HG02642 (cell line): ENCODE data around the gene SCYL1.

Source experiments
- ATAC-seq: cut with Tn5 transposase; IDR thresholded peaks from one replicate; pipeline ENCODE4 v1.9.1; 2021; ENCODE audit warnings: mild to moderate bottlenecking; ENCODE audit not compliant: unreplicated experiment, poor library complexity

Gene SCYL1

GRCh38 chr11:65524741-65525545 is at the start of gene SCYL1:
Gene SCYL1 (plus strand): TSS chr11:65525083. CDS start chr11:65525154, 71 bp downstream.
- ATAC-seq: peak; percentile 59

DNA sequence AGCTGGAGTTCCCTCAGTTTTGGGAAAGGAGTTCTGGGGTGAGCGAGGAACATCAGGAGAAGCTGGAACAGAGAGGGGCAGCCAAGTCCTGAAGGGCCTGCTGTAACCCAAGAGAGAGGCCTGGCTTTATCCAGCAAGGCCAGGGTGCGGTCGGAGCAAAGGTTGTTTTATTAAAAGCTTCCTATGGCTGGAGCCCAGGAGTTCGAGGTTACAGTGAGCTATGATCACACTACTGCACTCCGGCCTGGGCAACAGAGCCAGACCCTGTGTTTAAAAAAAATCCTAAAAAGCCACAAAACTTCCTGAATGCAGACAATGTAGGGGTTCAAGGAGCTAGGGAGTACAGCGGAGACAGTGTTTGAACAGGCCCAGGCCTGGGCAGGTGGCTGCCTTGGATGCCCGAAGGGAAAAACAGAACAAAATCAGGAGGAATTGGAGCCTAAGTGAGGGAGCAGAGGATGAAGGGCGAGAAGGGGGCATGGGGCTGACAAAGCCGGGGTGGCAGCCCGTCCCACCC is 48.2 kb upstream of the SCYL1 start:
- peak; percentile 26 for ATAC-seq

GRCh38 chr11:65477149-65477965 is 47.5 kb upstream of the SCYL1 start:
- ATAC-seq: peak; percentile 88

GRCh38 chr11:65478388-65479183 is 46.3 kb upstream of the SCYL1 start:
- ATAC-seq: no peak

DNA sequence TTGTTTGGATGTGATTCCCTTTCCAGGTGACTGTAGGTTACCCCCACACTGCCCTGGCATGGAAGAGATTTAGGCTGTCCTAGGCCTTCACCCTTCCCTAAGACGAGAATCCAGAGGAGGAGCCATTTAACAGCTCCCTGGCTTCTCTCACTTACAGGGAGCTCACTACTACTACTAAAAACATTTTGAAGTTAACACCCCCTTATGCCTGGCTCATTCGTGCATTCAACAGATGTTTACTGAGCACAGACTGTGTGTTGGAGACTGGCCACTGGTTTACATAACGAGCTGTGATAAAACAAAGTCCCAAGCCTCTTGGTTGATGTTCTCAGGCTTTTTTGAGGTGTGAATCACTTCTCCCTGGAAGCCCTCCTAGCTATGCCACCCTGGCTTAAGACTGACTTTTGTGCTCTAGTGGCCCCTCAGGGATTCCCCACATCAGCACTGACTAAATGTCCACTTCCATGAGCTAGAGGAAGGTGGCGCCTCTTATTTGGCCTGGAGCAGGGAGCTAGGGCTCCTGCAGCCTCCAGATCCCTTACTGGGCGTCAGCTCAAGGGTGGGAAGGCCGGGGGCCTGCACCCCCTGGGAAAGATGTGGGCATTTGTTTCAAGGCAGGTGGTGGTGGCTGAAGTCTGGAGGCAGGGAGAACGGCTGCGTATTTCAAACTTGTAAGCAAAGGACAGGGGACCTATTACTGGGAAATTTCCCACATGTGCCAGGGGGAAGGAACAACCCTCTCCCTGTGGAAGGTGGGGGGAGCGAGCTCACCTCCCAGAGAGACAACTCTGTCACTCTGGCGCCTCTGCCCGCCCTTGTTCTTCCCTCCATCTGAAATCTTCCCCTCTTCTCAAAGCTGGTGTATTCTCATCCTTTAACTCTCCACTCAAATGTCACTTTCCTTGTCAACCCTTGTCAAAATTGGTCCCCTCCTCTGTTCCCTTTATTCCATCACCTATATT is 45.4 kb upstream of the SCYL1 start:
- no peak for ATAC-seq

- ATAC-seq: no peak
These were observed 42.5 kb upstream of the SCYL1 start for GRCh38 chr11:65482306-65482850.

DNA sequence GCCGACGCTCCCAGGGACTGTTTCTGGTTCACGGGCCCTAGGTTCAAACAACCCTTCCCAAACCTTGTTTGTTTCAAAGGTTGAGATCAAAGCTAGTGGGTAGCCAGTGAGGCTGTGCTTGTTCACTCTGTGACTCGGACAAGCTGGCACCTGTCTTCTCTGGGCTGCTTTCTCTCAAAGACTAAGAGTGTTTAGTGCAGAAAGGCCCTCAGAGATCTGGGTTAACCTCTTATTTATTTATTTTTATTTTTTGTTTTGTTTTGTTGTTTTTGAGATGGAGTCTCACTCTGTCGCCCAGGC is 39.0 kb upstream of the SCYL1 start:
- ATAC-seq: no peak

DNA sequence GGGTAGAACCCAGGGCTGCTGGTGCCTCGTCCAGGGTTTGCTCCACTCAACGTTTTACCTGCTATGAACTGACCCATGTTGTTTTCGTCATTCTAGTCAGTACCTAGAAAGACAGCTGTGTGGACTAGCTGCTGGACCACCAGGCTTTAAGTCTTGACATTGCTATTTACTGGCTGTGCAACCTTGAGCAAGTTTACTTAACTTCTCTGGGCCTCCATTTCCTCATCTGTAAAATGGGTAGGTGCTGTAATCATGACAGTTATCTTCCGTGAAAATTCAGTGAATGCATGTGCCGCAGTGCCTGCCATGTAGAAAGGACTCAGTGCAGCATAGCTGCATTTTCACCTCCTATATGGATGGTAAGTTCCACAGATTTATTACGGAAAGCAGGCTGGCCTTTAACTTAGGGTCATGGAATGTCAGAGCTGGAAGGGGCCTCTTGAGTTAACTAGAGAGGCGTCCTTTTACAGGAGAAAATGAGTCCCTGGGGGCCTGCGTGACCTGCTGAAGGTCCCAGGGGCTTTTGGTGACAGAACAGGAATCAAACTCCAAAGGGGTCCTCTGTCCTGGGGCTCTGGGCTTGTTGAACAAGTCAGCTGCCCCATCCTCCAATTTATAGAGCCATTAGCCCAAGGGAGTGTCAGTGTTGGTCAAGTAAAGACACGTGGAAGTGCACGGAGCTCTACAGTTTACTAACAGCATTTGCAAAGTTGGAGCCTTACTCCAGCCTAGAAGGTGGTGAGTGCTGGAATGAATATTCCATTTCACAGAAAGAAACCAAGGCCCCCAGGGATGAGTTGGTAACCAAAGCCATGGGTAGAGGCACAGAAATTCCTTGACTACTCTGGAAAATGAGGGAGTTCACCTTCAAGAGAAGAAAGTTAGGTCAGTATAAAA is 38.1 kb upstream of the SCYL1 start:
- no peak for ATAC-seq

- peak; percentile 70 for ATAC-seq
These were observed 37.2 kb upstream of the SCYL1 start for GRCh38 chr11:65487467-65488272.

GRCh38 chr11:65488273-65489034 is 36.4 kb upstream of the SCYL1 start:
- peak; percentile 1 for ATAC-seq

DNA sequence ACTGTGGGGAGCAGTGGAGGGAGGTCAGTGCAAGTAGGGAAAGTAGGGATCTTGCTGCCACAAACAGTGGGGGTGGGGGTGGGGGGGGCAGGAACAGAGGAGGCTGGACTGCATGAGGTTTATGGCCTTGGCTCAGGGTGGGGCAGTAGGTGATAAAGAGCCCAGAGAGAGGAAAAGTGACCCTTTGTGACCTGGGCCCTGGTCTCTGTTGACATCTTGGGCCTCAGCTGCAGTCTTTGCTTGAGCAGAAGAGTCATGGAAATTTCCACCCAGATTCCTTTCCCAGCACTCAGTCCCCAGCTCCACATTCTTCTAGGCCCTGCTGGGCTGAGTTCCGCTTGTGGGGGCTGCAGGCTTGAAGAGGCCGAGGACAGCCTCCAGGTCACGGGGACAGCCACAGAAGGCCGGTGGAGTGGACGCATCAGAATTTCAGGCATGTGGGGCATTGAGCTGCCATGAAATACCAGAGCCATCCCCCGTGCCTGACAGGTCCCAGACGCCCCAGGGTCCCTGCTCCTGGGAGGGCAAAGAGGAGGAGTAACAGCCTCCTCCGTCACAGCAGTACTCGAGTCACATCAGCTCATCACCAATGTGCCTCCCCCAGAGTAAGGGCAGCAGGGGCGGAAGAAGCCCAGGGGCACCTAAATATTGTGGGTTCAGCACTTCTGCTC is 35.7 kb upstream of the SCYL1 start:
- ATAC-seq: no peak

DNA sequence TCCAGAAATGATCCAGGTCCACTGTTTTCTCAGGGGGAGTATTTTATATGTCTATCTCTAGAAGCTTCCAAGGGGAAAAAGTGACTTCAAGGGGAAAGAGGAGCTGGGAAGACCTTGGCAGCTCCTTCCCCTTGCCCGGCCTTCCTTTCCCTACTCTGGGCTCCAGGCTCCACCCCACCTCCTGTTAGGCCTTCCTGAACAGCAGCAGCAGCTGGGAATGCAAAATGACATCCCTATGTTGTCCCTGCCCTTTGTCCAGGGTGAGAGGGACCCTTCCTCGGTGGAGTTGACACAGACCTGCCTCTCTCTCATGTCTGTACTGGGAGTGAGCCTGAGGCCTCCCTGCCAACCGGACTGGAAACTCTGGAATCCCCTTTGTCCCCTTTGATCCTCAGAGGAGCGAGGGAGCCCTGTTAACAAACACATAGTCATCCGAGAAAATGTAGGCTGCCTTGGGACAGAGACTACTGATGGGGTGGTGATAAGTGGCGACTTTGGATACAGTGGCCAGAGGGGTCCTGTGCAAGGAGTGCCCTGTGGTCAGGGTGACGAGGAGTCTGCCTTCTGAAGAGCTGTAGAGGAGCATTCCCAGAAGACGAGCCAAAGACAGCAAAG is 35.1 kb upstream of the SCYL1 start:
- no peak for ATAC-seq

GRCh38 chr11:65491163-65491465 is 33.8 kb upstream of the SCYL1 start:
- ATAC-seq: no peak

- no peak for ATAC-seq
These were observed 33.1 kb upstream of the SCYL1 start for GRCh38 chr11:65491614-65492386.

DNA sequence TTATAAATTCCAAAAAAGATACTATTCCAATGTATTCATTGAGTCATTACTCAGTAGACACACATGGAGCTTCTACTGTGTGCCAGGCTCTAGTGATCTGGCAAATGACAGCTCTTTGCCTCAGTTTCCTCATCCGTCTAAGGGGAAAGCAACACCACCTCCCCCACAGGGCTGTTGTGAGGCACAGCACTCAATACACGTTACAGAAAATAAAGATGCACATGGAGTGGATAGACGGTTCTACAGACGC is 32.6 kb upstream of the SCYL1 start:
- ATAC-seq: no peak
